GM12878 (cell line): ENCODE data around the gene RAB36. TPM values are rescaled to one million over a fixed set of nuclear protein-coding genes. Genes with fewer than 3 reads are reported as not detected.

ENCODE experiments used
- ATAC-seq: fragments of 200-7000 bp; cut with Tn5 transposase; 3 replicates; pipeline ENCODE4 v1.9.1; 2020; ENCODE audit warnings: mild to moderate bottlenecking, moderate library complexity
- BruUV-seq: library from RNA; stranded (reverse); fragments of 400-500 nt; replicated peaks from 2 replicates; lab custom pipeline; 2021; lab: Mats Ljungman, UMichigan
- CTCF ChIA-PET: fragments of 300-600 bp; sonication (Branson Sonifier 250); formaldehyde crosslinking; extraction: SDS; loops from one replicate; lab custom pipeline; 2021; ENCODE audit warnings: inconsistent platforms; lab: Yijun Ruan, JAX
- POLR2A ChIA-PET: fragments of 350-600 bp; formaldehyde crosslinking; extraction: SDS; loops from one replicate; lab custom pipeline; 2021; ENCODE audit warnings: inconsistent platforms; lab: Charles Lee
- RAD21 ChIA-PET: fragments of 300-600 bp; sonication (Branson Sonifier 250); formaldehyde crosslinking; loops from one replicate; lab custom pipeline; 2023; ENCODE audit warnings: antibody characterized with exemption; ENCODE audit not compliant: unreplicated experiment; lab: Charles Lee
- SMC1A ChIA-PET: fragments of 300-600 bp; sonication (Branson Sonifier 250); formaldehyde crosslinking; loops from one replicate; lab custom pipeline; 2023; ENCODE audit not compliant: unreplicated experiment, uncharacterized antibody; lab: Charles Lee
- DNase-seq: peaks from one replicate; pipeline ENCODE4 v3.0.0-alpha.2; 2011; ENCODE audit warnings: low read depth, low spot score
- FAIRE-seq: peaks from 3 replicates; lab custom pipeline; 2011; peaks lifted over from hg19 to GRCh38; lab: Jason Lieb, UNC
- H2AFZ ChIP-seq: 2 replicates; pipeline ENCODE4 v1.6.0; 2011; ENCODE audit warnings: low read depth, low read length, control low read depth; ENCODE audit not compliant: control insufficient read depth
- H3K27ac ChIP-seq: 2 replicates; pipeline ENCODE4 v1.5.1; 2011; ENCODE audit warnings: control low read depth; ENCODE audit not compliant: control insufficient read depth, insufficient read depth
- H3K27me3 ChIP-seq, 2 experiments: replicated peaks in 1 of 2; 2 replicates each; pipeline versions ENCODE4 v1.6.0 to v1.6.1; 2011; ENCODE audit warnings: low read length in 1 of 2; ENCODE audit not compliant: control insufficient read depth in 2 of 2, insufficient read depth in 2 of 2
- H3K36me3 ChIP-seq, 2 experiments: 2 replicates each; pipeline ENCODE4 v1.5.1; 2011; ENCODE audit warnings: low read length in 1 of 2; ENCODE audit not compliant: control insufficient read depth in 2 of 2, insufficient read depth in 2 of 2
- H3K4me1 ChIP-seq: 2 replicates; pipeline ENCODE4 v1.6.1; 2011; ENCODE audit warnings: mild to moderate bottlenecking, low read length, moderate library complexity, mixed read lengths; ENCODE audit not compliant: control insufficient read depth, insufficient read depth
- H3K4me2 ChIP-seq: 2 replicates; pipeline ENCODE4 v1.6.0; 2011; ENCODE audit warnings: control low read depth; ENCODE audit not compliant: control insufficient read depth, insufficient read depth
- H3K4me3 ChIP-seq: fragments of 200-600 bp; sonication (generic); 2 replicates; pipeline ENCODE4 v1.5.1; 2016
- H3K79me2 ChIP-seq: 2 replicates; pipeline ENCODE4 v1.6.0; 2011; ENCODE audit warnings: low read length; ENCODE audit not compliant: control insufficient read depth, insufficient read depth
- H3K9ac ChIP-seq: 2 replicates; pipeline ENCODE4 v1.8.0; 2011; ENCODE audit warnings: low read length, control low read depth, mixed read lengths; ENCODE audit not compliant: control insufficient read depth, insufficient read depth
- H3K9me3 ChIP-seq: replicated peaks from 3 replicates; pipeline ENCODE4 v1.5.1; 2011; ENCODE audit warnings: mild to moderate bottlenecking, low read length; ENCODE audit not compliant: control insufficient read depth, insufficient read depth
- H4K20me1 ChIP-seq: 2 replicates; pipeline ENCODE4 v1.6.0; 2011; ENCODE audit not compliant: control insufficient read depth, insufficient read depth
- BCL3 ChIP-seq: IDR thresholded peaks from 2 replicates; pipeline ENCODE4 v1.6.1; 2011; ENCODE audit warnings: borderline replicate concordance, low read depth, mild to moderate bottlenecking, moderate library complexity, low read length; ENCODE audit not compliant: insufficient read depth, poor library complexity, severe bottlenecking
- BHLHE40 ChIP-seq, 2 experiments: fragments of 450-650 bp in 1 of 2; IDR thresholded peaks; 2 replicates each; pipeline ENCODE4 v1.6.1; 2011 to 2017; ENCODE audit warnings: low read depth in 2 of 2, borderline replicate concordance in 1 of 2, improper control_type of control experiment in 1 of 2, low read length in 1 of 2, mild to moderate bottlenecking in 1 of 2
- CHD4 ChIP-seq: fragments of 200-600 bp; sonication (generic); IDR thresholded peaks from 2 replicates; pipeline ENCODE4 v1.6.1; 2016; ENCODE audit warnings: mild to moderate bottlenecking
- CREB1 ChIP-seq: IDR thresholded peaks from 2 replicates; pipeline ENCODE4 v1.6.1; 2012; ENCODE audit warnings: low read depth, mild to moderate bottlenecking, inconsistent platforms
- CTCF ChIP-seq, 3 experiments: IDR thresholded peaks in 2 of 3; conservative IDR thresholded peaks in 1 of 3; 2 replicates each; pipeline ENCODE4 v1.5.1; 2011; ENCODE audit warnings: low read depth in 3 of 3, low read length in 3 of 3, mild to moderate bottlenecking in 3 of 3, control low read depth in 2 of 3, moderate library complexity in 2 of 3, inconsistent platforms in 1 of 3, mixed read lengths in 1 of 3; ENCODE audit not compliant: control insufficient read depth in 2 of 3, insufficient read depth in 1 of 3; ENCODE audit errors: extremely low read depth in 1 of 3
- GATAD2B ChIP-seq: fragments of 450-650 bp; conservative IDR thresholded peaks from 2 replicates; pipeline ENCODE4 v1.6.1; 2017; ENCODE audit warnings: low read depth, mild to moderate bottlenecking, moderate library complexity
- MAX ChIP-seq: IDR thresholded peaks from 2 replicates; pipeline ENCODE4 v1.6.1; 2012; ENCODE audit warnings: low read depth, low read length, improper control_type of control experiment
- NKRF ChIP-seq: fragments of 450-650 bp; conservative IDR thresholded peaks from 2 replicates; pipeline ENCODE4 v1.6.1; 2017; ENCODE audit warnings: mild to moderate bottlenecking, moderate library complexity
- NR2C1 ChIP-seq: fragments of 450-650 bp; IDR thresholded peaks from 2 replicates; pipeline ENCODE4 v1.6.1; 2017; ENCODE audit warnings: antibody characterized with exemption, mild to moderate bottlenecking, moderate library complexity
- NR2F1 ChIP-seq: fragments of 450-650 bp; conservative IDR thresholded peaks from 2 replicates; pipeline ENCODE4 v1.6.1; 2017; ENCODE audit warnings: mild to moderate bottlenecking
- RELA ChIP-seq: fragments of 450-650 bp; IDR thresholded peaks from 2 replicates; pipeline ENCODE4 v1.8.0; 2014; ENCODE audit warnings: borderline replicate concordance; ENCODE audit not compliant: partially characterized antibody
- RUNX3 ChIP-seq: IDR thresholded peaks from 2 replicates; pipeline ENCODE4 v1.6.1; 2012; ENCODE audit warnings: low read length, inconsistent platforms
- SMARCA5 ChIP-seq: fragments of 450-650 bp; IDR thresholded peaks from 2 replicates; pipeline ENCODE4 v1.6.1; 2017; ENCODE audit warnings: mild to moderate bottlenecking
- SPI1 ChIP-seq: IDR thresholded peaks from 2 replicates; pipeline ENCODE4 v1.6.1; 2011; ENCODE audit warnings: low read depth, mild to moderate bottlenecking, low read length, moderate library complexity, borderline replicate concordance; ENCODE audit not compliant: insufficient read depth
- ZNF217 ChIP-seq: fragments of 450-650 bp; IDR thresholded peaks from 2 replicates; pipeline ENCODE4 v1.6.1; 2017; ENCODE audit warnings: antibody characterized with exemption, mild to moderate bottlenecking
- WGBS: methylation state at CpG from one replicate; pipeline ENCODE4 v1.1.6; 2016; ENCODE audit warnings: low lambda C conversion rate; ENCODE audit not compliant: insufficient replicate concordance, insufficient coverage; ENCODE audit errors: missing lambda C conversion rate; 5-methylcytosine and 5-hydroxymethylcytosine counted together
- in situ Hi-C: fragments of 300-500 bp; cut with MboI; formaldehyde crosslinking; loops from 9 replicates; pipeline ENCODE4 v1.14.3; 2018; ENCODE audit warnings: mixed read lengths
- intact Hi-C: fragments of 100-400 bp; cut with micrococcal nuclease; formaldehyde crosslinking; loops from one replicate; pipeline ENCODE4 v1.14.2; 2022; ENCODE audit not compliant: unreplicated experiment
- polyA plus RNA-seq, 11 experiments: library from polyadenylated mRNA; depleted of rRNA in 4 of 11; unstranded in 6 of 11; stranded (reverse) in 5 of 11; fragments of >200 nt; fragmentation: Nextera tagmentation in 4 of 11; fragmentation: Illumina TruSeq in 1 of 11; extraction: Ambion mirVana in 4 of 11; extraction: Trizol in 1 of 11; gene quantifications; 1 replicate in 1 of 11; 2 replicates in 10 of 11; pipeline versions ENCODE4 v1.2.1 to v1.2.3, GENCODE V29; 2011 to 2016; ENCODE audit warnings: inconsistent platforms in 2 of 11, missing spikeins in 2 of 11, low read depth in 1 of 11
- total RNA-seq, 4 experiments: library from RNA; depleted of rRNA in 3 of 4; stranded (reverse); fragments of >200 nt in 3 of 4; fragmentation: Illumina TruSeq in 1 of 4; extraction: Trizol in 1 of 4; gene quantifications; 2 replicates each; pipeline versions ENCODE4 v1.2.1 to v1.2.3, GENCODE V29; 2013 to 2021

Gene RAB36
- total and polyA plus RNA-seq, 10 of the 15 experiments (the other 5 are each of a cell fraction or from before 2014, with no cell fraction given), result 0.31 to 2.7 (median 1.1) TPM

DNA sequence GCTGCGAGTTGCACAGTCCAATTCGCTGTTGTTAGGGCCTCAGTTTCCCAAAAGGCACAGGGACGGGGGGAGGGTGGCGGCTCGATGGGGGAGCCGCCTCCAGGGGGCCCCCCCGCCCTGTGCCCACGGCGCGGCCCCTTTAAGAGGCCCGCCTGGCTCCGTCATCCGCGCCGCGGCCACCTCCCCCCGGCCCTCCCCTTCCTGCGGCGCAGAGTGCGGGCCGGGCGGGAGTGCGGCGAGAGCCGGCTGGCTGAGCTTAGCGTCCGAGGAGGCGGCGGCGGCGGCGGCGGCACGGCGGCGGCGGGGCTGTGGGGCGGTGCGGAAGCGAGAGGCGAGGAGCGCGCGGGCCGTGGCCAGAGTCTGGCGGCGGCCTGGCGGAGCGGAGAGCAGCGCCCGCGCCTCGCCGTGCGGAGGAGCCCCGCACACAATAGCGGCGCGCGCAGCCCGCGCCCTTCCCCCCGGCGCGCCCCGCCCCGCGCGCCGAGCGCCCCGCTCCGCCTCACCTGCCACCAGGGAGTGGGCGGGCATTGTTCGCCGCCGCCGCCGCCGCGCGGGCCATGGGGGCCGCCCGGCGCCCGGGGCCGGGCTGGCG, 35.1 kb downstream of the RAB36 start, which contains the start of gene BCR:
Gene BCR, plus strand, starts transcription at position 209 of the 592 bp plus-strand sequence. CDS start 452 bp downstream, outside the sequence.
- DNase-seq, result no peak
- no peak for FAIRE-seq
- no peaks in the 10 kb centered on the region; a peak in 1 of 4 replicates for H3K36me3 ChIP-seq
- 0 out of 2 replicates have a peak, but pooled peaks cover 5% of the 10 kb centered on the region for H4K20me1 ChIP-seq
- ChIA-PET SMC1A (interaction anchor here (1.1 to 4.1 kb wide), 5 partner anchors 42 to 220 kb away, joined by 3 to 16 read pairs (median 5); no protein-coding TSS in a partner anchor), RAD21 (interaction anchor here (0.8 to 13.6 kb wide), 8 partner anchors 36 to 221 kb away, joined by 3 to 167 read pairs (median 5); partner anchors contain the start of gene RAB36), CTCF (interaction anchor here (1.0 to 13.6 kb wide), 8 partner anchors 9 to 220 kb away, joined by 4 to 209 read pairs (median 10); no protein-coding TSS in a partner anchor), POLR2A (no interaction called here)
- ATAC-seq, result peak; percentile 67
- peaks cover 67% of the 10 kb centered on the region for H3K4me1 ChIP-seq
- H3K27ac ChIP-seq, result no peak within 1 kb of the TSS; the same call in 1 of the 2 replicates
- H3K9me3 ChIP-seq, result peaks cover 1% of the 10 kb centered on the region; the same call in 1 of the 3 replicates
- peaks cover 43% of the 10 kb centered on the region for H3K79me2 ChIP-seq
- BruUV-seq, result no TSS peak
- H3K4me2 ChIP-seq, result peak within 1 kb of the TSS; percentile 98
- H3K9ac ChIP-seq, result peak within 1 kb of the TSS; percentile 62
- intact Hi-C loops, result loop anchor here (5.0 kb wide), 2 partner anchors 37 to 43 kb away; no protein-coding TSS in a partner anchor
- peak within 1 kb of the TSS; percentile 76; the same call in 1 of the 2 replicates for H3K4me3 ChIP-seq
- in situ Hi-C loops, result no loop called here
- no peaks in the 10 kb centered on the region for H3K27me3 ChIP-seq
- WGBS, result 1% methylated on average over 14 of the region's 88 CpGs
- H2AFZ ChIP-seq, result peak within 1 kb of the TSS; percentile 64
- TF ChIP-seq ZNF217, result peak; percentile 35; the same call in 1 of the 2 replicates
- TF ChIP-seq NR2F1, result 0 out of 2 replicates have a peak, but pooled peaks have one; percentile 28
- no peak for TF ChIP-seq BCL3
- no peak for TF ChIP-seq SMARCA5
- no peak for TF ChIP-seq MAX
- peak in 2 of 3 experiments; percentile 7 to 19; a peak in 1 of 6 replicates for TF ChIP-seq CTCF (IDR thresholded peaks at IDR 0.05 in 2 of 3, conservative IDR thresholded peaks at IDR 0.05 in 1 of 3; ENCODE audit: control insufficient read depth in 2 of 3, extremely low read depth in 1 of 3, insufficient read depth in 1 of 3, low read depth in 3 of 3, low read length in 3 of 3)
- no peak for TF ChIP-seq RELA
- no peak for TF ChIP-seq SPI1
- TF ChIP-seq NR2C1, result peak; percentile 6; the same call in 1 of the 2 replicates
- peak; percentile 41; the same call in 1 of the 2 replicates for TF ChIP-seq NKRF
- TF ChIP-seq CREB1, result peak; percentile 51; the same call in 1 of the 2 replicates
- peak; percentile 59 for TF ChIP-seq GATAD2B
- TF ChIP-seq RUNX3, result 0 out of 2 replicates have a peak, but pooled peaks have one; percentile 13
- TF ChIP-seq BHLHE40 (IDR thresholded peaks at IDR 0.05; ENCODE audit: borderline replicate concordance in 1 of 2, low read depth in 2 of 2, low read length in 1 of 2), result peak in 1 of 2 experiments; percentile 59; a peak in 2 of 4 replicates
- no peak for TF ChIP-seq CHD4
